ENCODE measurements around the gene CAND1. TPM values are rescaled to one million over a fixed set of nuclear protein-coding genes. Genes with fewer than 3 reads are reported as not detected.

The CAND1 gene
- total and polyA plus RNA-seq, 12 donors: 13.3 to 165 (median 84.4) TPM

GRCh38 chr12:67276421-67276820 is 7.3 kb downstream of the CAND1 start:
- TF ChIP-seq POLR2A (IDR thresholded peaks at IDR 0.05): no peak
- TF ChIP-seq CTCF (IDR thresholded peaks at IDR 0.05): no peak
- intact Hi-C loops (cut with DNase I): no loop called here
- Histone ChIP-seq H3K4me1 (replicated peaks in 1 of 2) (peaks cover 10 to 73% of the 10 kb centered on the region in 2 donors), H3K9me3 (replicated peaks in 1 of 3) (no peaks in the 10 kb centered on the region), H3K27me3 (no peaks in the 10 kb centered on the region), H3K4me3 (no peak overlapping the region), H3K27ac (no peak overlapping the region), H3K36me3 (replicated peaks in 1 of 2) (no peaks in the 10 kb centered on the region)
- 74 to 77% (median 75%) methylated on average over 3 of the region's 3 CpGs for WGBS, 4 donors
- no peak for DNase-seq

- TF ChIP-seq POLR2A (IDR thresholded peaks at IDR 0.05) (no peak), CTCF (IDR thresholded peaks at IDR 0.05) (no peak)
- DNase-seq: no peak
- peaks cover 5 to 40% of the 10 kb centered on the region in 2 donors for H3K4me1 ChIP-seq (replicated peaks in 1 of 2)
- no peaks in the 10 kb centered on the region for H3K36me3 ChIP-seq (replicated peaks in 1 of 2)
- intact Hi-C loops (cut with DNase I): no loop called here
- no peaks in the 10 kb centered on the region for H3K9me3 ChIP-seq (replicated peaks in 1 of 3)
- no peak overlapping the region for H3K27ac ChIP-seq
- H3K27me3 ChIP-seq: no peaks in the 10 kb centered on the region
- H3K4me3 ChIP-seq: no peak overlapping the region
- 22 to 34% (median 25%) methylated on average over 1 of the region's 1 CpG for WGBS, 4 donors
These were observed 10.5 kb downstream of the CAND1 start for GRCh38 chr12:67279637-67280036.

- H3K36me3 ChIP-seq (replicated peaks in 1 of 2): no peaks in the 10 kb centered on the region
- no peak for TF ChIP-seq POLR2A (IDR thresholded peaks at IDR 0.05)
- TF ChIP-seq CTCF (IDR thresholded peaks at IDR 0.05): no peak
- H3K27me3 ChIP-seq: no peaks in the 10 kb centered on the region
- DNase-seq: no peak
- intact Hi-C loops (cut with DNase I): no loop called here
- H3K27ac ChIP-seq: no peak overlapping the region
- H3K9me3 ChIP-seq (replicated peaks in 1 of 3): no peaks in the 10 kb centered on the region
- 55 to 66% (median 63%) methylated on average over 4 of the region's 4 CpGs for WGBS, 4 donors
- H3K4me1 ChIP-seq (replicated peaks in 1 of 2): peaks cover 5 to 39% of the 10 kb centered on the region in 2 donors
- H3K4me3 ChIP-seq: no peak overlapping the region
These were observed 10.9 kb downstream of the CAND1 start for GRCh38 chr12:67280088-67280487.

- intact Hi-C loops (cut with DNase I): no loop called here
- Histone ChIP-seq H3K4me3 (no peak overlapping the region), H3K36me3 (replicated peaks in 1 of 2) (no peaks in the 10 kb centered on the region), H3K27ac (no peak overlapping the region), H3K9me3 (replicated peaks in 1 of 3) (no peaks in the 10 kb centered on the region), H3K4me1 (replicated peaks in 1 of 2) (peaks cover 5 to 39% of the 10 kb centered on the region in 2 donors), H3K27me3 (no peaks in the 10 kb centered on the region)
- 16 to 36% (median 27%) methylated on average over 2 of the region's 2 CpGs for WGBS, 4 donors
- TF ChIP-seq CTCF (IDR thresholded peaks at IDR 0.05) (no peak), POLR2A (IDR thresholded peaks at IDR 0.05) (no peak)
- DNase-seq: no peak
These were observed 11.4 kb downstream of the CAND1 start for GRCh38 chr12:67280572-67280971.
